ENCODE measurements around the gene CRACR2B. TPM values are rescaled to one million over a fixed set of nuclear protein-coding genes. Genes with fewer than 3 reads are reported as not detected.

The CRACR2B gene
- total RNA-seq, 2 donors from 2014 or later, result 18.9 to 27.7 TPM

- intact Hi-C loops (cut with DNase I), result loop anchor here in 1 of 2 donors (10.0 kb wide), 1 partner anchor 185 kb away; no protein-coding TSS in a partner anchor
- ATAC-seq (peak; percentile 73 to 80), DNase-seq (peak; percentile 88)
Measured at GRCh38 chr11:859394-860131, 31.8 kb downstream of the CRACR2B start.

GRCh38 chr11:860234-861104 is 32.8 kb downstream of the CRACR2B start:
- intact Hi-C loops (cut with DNase I), result no loop called here
- DNase-seq (no peak), ATAC-seq (no peak)

- no peak for ATAC-seq
- DNase-seq, result no peak
- intact Hi-C loops (cut with DNase I), result no loop called here
Measured at GRCh38 chr11:861105-861479, 33.4 kb downstream of the CRACR2B start.

- ATAC-seq, result peak; percentile 2 to 8
- peak; percentile 65 for DNase-seq
- intact Hi-C loops (cut with DNase I), result no loop called here
Measured at GRCh38 chr11:862081-862661, 34.5 kb downstream of the CRACR2B start.

- intact Hi-C loops (cut with DNase I), result no loop called here
- DNase-seq, result no peak
Measured at GRCh38 chr11:862696-863022, 34.9 kb downstream of the CRACR2B start.

GRCh38 chr11:863023-863909 is 35.5 kb downstream of the CRACR2B start:
- ATAC-seq, result no peak
- intact Hi-C loops (cut with DNase I), result no loop called here
- no peak for DNase-seq

More at GRCh38 chr11:862696-863022, 34.9 kb downstream of the CRACR2B start:
- ATAC-seq, result no peak

- ATAC-seq (no peak), DNase-seq (no peak)
- intact Hi-C loops (cut with DNase I), result no loop called here
Measured at GRCh38 chr11:863910-864827, 36.5 kb downstream of the CRACR2B start.

- no peak for ATAC-seq
- no peak for DNase-seq
- intact Hi-C loops (cut with DNase I), result no loop called here
Measured at GRCh38 chr11:864898-865297, 37.2 kb downstream of the CRACR2B start.

GRCh38 chr11:865462-866430 is 38.0 kb downstream of the CRACR2B start:
- ATAC-seq, result no peak
- DNase-seq, result no peak
- intact Hi-C loops (cut with DNase I), result no loop called here

- DNase-seq (no peak), ATAC-seq (no peak)
- intact Hi-C loops (cut with DNase I), result no loop called here
Measured at GRCh38 chr11:866481-866880, 38.8 kb downstream of the CRACR2B start.

- DNase-seq (no peak), ATAC-seq (no peak)
- intact Hi-C loops (cut with DNase I), result no loop called here
Measured at GRCh38 chr11:867856-868358, 40.2 kb downstream of the CRACR2B start.

- intact Hi-C loops (cut with DNase I), result no loop called here
- ATAC-seq (no peak), DNase-seq (no peak)
Measured at GRCh38 chr11:868394-868793, 40.7 kb downstream of the CRACR2B start.

GRCh38 chr11:868802-869201 is 41.1 kb downstream of the CRACR2B start:
- intact Hi-C loops (cut with DNase I), result no loop called here
- DNase-seq, result no peak
- ATAC-seq, result no peak

GRCh38 chr11:869399-870126 is 41.8 kb downstream of the CRACR2B start:
- DNase-seq (no peak), ATAC-seq (no peak)
- intact Hi-C loops (cut with DNase I), result no loop called here

- ATAC-seq (no peak), DNase-seq (no peak)
- intact Hi-C loops (cut with DNase I), result no loop called here
Measured at GRCh38 chr11:870127-870413, 42.4 kb downstream of the CRACR2B start.

- intact Hi-C loops (cut with DNase I), result no loop called here
- DNase-seq, result no peak
- ATAC-seq, result no peak
Measured at GRCh38 chr11:870418-870817, 42.7 kb downstream of the CRACR2B start.

Data from left cardiac atrium (tissue), 4 donors.